Measurements from ENCODE around the gene SRRT. TPM values are rescaled to one million over a fixed set of nuclear protein-coding genes. Genes with fewer than 3 reads are reported as not detected.
A peak's percentile ranks its signal among the peaks of the same experiment; 100 is the strongest.
"Not testable (repeated sequence)": the region's sequence is repeated elsewhere in the genome, so short reads cannot be mapped to it uniquely, and the experiment has no call there.

SRRT gene
- total RNA-seq, 1 donor from 2014 or later: 70.5 TPM

GRCh38 chr7:100847360-100847759 lies 27.5 kb upstream of the SRRT start:
- no peak for DNase-seq (ENCODE audit: missing footprints)
- intact Hi-C loops (cut with DNase I): no loop called here
- ATAC-seq: no peak

DNA sequence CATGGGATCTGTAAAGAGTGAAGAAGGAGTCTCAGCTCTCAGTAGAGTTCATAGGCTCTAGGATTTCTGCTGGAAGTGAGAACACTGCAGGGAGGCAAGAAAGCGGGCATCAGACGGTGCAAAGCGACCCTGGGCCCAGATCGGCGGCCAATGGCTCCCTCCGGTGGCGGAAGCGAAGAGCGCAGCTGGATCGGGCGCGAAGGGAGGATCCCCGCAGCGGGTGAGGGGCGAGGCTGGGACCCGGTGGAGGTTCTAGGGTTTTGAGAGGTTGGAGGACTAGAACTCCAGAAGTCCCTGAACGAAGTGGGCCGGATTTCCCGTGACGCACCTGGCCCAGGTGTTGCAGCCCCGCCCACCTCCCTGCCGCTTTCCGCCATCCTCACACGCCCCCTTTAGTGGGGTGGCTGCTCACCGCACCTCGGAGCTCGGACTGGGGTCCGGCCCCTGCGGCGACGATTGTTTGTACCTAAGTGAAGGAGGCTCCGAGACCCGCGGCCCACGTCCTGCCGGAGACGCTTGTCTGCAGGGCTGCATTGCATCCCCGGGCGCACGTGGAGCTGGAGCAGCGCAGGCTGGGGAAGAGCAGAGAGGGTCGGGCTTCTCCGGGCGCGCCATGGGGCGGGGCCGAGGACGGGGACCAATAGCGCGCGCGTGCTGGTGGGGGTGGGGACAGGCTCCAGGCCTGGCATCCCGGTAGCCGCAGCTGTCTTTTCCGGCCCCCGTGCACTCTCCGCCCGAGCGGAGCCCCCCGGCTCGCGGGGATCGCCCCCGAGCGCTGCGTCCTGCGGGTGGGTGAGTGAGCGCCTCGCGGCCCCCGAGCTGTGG lies 22.6 kb upstream of the SRRT start, which contains the start of gene SLC12A9:
Gene SLC12A9, plus strand, starts transcription at position 666 of the 825 bp plus-strand sequence. CDS start 1,485 bp downstream, outside the sequence.
- intact Hi-C loops (cut with DNase I): loop anchor here (1.0 to 10.0 kb wide), 3 partner anchors 53 to 237 kb away; partner anchors contain the start of genes MOSPD3 and POP7
- ATAC-seq (peak; percentile 99), DNase-seq (ENCODE audit: missing footprints) (peak; percentile 96)

DNA sequence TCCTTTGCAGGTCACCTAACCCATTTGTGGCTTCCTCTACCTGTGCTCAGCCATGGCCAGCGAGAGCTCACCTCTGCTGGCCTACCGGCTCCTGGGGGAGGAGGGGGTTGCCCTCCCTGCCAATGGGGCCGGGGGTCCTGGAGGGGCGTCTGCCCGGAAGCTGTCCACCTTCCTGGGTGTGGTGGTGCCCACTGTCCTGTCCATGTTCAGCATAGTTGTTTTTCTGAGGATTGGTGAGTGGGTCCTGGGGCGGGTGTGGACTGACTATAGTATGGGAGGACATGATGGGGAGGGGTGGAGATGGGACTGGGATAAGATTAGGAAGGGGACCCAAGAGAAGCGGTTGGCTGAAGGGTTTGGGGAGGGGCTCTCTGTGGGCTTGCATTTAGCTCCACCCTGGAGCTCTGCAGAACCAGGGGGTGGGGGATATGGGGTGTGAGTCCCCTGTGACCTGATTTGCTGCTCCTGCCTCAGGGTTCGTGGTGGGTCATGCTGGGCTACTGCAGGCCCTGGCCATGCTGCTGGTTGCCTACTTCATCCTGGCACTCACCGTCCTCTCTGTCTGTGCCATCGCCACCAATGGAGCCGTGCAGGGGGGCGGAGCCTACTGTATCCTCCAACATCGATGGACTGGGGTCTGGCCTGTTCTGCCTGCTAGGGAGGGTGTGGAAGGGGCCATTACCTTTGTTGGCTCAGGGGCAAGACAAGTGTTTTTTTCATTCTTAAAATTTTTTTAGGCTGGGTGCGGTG lies 20.6 kb upstream of the SRRT start:
- ATAC-seq: no peak
- DNase-seq (ENCODE audit: missing footprints): peak; percentile 56
- intact Hi-C loops (cut with DNase I): loop anchor here (5.0 to 10.0 kb wide), 2 partner anchors 147 to 240 kb away; partner anchors contain the start of genes MOSPD3 and POP7

DNA sequence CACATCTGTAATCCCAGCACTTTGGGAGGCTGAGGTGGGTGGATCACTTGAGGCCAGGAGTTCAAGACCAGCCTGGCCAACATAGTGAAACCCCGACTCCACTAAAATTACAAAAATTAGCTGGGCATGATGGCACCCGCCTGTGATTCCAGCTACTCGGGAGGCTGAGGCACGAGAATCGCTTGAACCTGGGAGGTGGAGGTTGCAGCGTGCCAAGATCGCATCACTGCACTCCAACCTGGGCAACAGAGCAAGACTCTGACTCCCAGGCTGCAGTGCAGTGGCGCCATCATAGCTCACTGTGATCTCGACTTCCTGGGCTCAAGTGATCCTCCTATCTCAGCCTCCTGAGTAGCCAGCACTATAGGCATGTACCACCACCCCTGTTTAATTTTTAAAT lies 20.0 kb upstream of the SRRT start:
- intact Hi-C loops (cut with DNase I): loop anchor here (5.0 to 10.0 kb wide), 2 partner anchors 148 to 240 kb away; partner anchors contain the start of genes MOSPD3 and POP7
- DNase-seq (ENCODE audit: missing footprints): peak; percentile 3
- not testable (repeated sequence) for ATAC-seq

GRCh38 chr7:100855515-100855914 lies 19.4 kb upstream of the SRRT start:
- ATAC-seq (no peak), DNase-seq (ENCODE audit: missing footprints) (peak; percentile 35)
- intact Hi-C loops (cut with DNase I): loop anchor here (10.0 kb wide), 1 partner anchor 241 kb away; the partner anchor contains the start of gene MOSPD3

DNA sequence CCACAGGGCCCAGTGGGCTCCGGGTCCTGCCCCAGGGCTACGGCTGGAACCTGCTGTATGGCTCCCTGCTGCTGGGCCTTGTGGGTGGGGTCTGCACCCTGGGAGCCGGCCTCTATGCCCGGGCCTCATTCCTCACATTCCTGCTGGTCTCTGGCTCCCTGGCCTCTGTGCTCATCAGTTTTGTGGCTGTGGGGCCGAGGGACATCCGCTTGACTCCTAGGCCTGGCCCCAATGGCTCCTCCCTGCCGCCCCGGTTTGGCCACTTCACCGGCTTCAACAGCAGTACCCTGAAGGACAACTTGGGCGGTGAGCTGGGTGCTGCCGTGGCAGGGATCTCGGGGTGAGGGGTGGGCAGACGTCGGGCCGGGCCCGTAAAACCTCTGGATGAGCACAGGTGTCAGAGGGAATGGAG lies 18.0 kb upstream of the SRRT start:
- intact Hi-C loops (cut with DNase I): loop anchor here (10.0 kb wide), 1 partner anchor 242 kb away; the partner anchor contains the start of gene MOSPD3
- ATAC-seq (no peak), DNase-seq (ENCODE audit: missing footprints) (peak; percentile 62)

GRCh38 chr7:100859856-100860255 lies 15.0 kb upstream of the SRRT start:
- intact Hi-C loops (cut with DNase I): loop anchor here (10.0 kb wide), 1 partner anchor 245 kb away; the partner anchor contains the start of gene MOSPD3
- DNase-seq (ENCODE audit: missing footprints): no peak
- no peak for ATAC-seq

- intact Hi-C loops (cut with DNase I): no loop called here
- ATAC-seq (no peak), DNase-seq (ENCODE audit: missing footprints) (no peak)
Measured at GRCh38 chr7:100860702-100861615, 13.9 kb upstream of the SRRT start.

GRCh38 chr7:100861616-100861985 lies 13.3 kb upstream of the SRRT start:
- DNase-seq (ENCODE audit: missing footprints): no peak
- intact Hi-C loops (cut with DNase I): no loop called here
- ATAC-seq: no peak

DNA sequence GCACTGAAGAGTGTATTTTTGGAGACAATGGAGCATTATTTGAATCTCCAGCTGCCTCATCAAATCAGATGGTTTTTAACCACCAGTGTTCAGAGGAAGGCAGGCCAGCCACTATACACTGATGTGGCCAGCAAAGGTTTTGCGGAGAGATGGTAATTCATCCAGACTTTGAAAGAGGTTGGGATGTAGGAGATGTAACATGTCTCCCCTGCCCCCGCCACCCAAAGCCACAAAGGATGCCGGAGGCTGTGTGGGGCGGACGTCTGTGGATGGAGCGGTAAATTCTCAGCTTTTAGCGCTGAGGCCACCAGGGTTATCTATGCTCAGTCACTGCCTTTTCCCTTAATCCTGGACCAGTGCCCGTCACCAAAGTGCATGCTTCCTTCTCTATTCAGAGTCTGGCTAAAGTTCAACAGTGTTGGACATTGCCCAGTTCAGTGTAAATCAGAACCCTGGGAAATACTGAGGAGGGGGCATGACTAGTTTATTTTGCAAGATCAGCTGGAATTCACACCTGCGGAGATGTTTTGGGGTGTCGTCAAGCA lies 11.4 kb upstream of the SRRT start:
- intact Hi-C loops (cut with DNase I): no loop called here
- DNase-seq (ENCODE audit: missing footprints) (no peak), ATAC-seq (no peak)

GRCh38 chr7:100864263-100864845 lies 10.5 kb upstream of the SRRT start:
- no peak for ATAC-seq
- DNase-seq (ENCODE audit: missing footprints): no peak
- intact Hi-C loops (cut with DNase I): no loop called here

DNA sequence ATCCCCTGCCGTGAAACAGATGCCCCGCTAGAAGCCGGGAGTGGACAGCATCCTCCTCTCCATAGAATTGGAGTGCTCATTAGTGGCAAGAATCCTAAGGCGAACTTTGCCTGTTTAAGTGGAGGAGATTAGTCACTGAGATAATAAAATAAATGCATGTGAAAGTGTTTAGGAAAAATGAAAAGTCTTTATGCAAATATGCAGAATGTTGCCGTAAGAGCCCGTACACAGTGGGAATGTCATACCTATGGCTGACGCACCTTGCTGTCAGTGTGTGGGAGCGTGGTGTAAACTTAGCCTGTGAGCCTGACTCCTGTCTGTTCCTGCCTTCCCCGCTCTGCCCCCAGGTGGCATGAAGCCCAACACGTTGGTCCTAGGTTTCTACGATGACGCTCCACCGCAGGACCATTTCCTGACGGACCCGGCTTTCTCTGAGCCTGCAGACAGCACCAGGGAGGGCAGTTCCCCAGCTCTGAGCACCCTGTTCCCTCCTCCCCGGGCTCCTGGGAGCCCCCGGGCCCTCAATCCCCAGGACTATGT lies 9.5 kb upstream of the SRRT start:
- intact Hi-C loops (cut with DNase I): no loop called here
- no peak for ATAC-seq
- DNase-seq (ENCODE audit: missing footprints): no peak

DNA sequence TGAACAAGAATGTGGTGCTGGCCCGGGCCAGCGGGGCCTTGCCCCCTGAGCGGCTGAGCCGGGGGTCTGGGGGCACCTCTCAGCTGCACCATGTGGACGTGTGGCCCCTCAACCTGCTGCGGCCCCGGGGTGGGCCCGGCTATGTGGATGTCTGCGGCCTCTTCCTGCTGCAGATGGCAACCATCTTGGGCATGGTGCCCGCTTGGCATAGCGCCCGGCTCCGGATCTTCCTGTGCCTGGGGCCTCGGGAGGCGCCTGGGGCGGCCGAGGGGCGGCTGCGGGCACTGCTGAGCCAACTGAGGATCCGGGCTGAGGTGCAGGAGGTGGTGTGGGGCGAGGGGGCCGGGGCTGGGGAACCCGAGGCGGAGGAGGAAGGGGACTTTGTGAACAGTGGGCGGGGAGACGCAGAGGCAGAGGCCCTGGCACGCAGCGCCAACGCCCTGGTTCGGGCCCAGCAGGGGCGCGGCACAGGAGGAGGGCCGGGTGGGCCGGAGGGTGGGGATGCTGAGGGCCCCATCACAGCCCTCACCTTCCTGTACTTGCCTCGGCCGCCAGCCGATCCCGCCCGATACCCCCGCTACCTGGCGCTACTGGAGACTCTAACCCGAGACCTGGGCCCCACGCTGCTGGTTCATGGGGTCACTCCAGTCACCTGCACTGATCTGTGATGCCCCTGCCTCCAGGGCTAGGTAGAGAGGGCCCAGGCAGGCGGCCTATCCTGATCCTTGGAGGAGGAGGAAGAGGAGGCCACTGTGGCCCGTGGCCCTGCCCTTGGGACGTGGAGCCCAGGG lies 8.8 kb upstream of the SRRT start:
- peak; percentile 15 for ATAC-seq
- peak; percentile 91 for DNase-seq (ENCODE audit: missing footprints)
- intact Hi-C loops (cut with DNase I): no loop called here

DNA sequence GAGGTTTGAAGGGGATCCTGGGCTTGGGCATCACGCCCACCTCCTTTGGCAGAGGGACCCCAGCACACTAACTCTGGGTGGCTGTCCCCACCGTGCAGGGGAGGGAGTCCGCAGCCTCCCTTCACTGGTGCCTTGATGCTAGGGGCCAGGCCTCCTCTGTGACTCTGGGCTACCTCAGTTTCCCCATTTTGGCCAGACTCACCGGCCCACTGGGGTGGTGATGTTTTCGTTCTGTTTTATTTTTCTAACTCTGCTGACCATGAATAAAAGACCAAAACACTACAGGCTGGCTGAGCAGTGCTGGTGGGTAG lies 8.2 kb upstream of the SRRT start:
- intact Hi-C loops (cut with DNase I): no loop called here
- ATAC-seq (peak; percentile 9), DNase-seq (ENCODE audit: missing footprints) (no peak)

DNA sequence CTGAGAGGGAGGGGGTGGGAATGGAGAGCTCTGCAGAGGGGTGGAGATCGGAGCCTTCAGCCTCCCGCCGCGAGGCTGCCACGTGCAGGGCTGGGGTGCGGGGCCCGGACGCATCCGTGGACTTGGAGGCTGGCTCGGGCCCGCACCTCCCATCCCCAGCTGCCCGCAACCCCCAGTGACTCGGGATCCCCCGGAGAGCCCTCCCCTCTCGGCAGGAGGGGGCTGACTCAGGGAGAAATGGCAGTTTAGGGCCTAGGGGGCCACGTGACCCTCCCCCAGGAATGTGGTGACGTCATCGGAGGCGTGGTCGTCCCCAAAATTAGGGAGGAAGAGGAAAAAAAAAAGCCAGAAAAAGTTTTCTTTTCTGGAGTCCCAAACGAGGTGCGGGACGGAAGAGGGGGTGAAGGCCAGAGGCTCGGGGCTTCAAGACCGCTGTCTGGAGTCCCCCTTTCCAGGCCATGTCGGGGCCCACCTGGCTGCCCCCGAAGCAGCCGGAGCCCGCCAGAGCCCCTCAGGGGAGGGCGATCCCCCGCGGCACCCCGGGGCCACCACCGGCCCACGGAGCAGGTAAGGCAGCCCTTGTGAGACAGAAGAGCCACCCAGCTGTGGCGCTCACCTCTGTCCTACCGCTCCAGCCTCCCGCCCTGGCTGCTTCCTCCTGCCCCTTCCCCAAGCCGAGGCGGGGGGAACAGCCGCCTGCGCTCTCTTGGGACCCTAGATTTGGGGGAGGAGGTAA lies 7.7 kb upstream of the SRRT start, which contains the start of gene TRIP6:
Gene TRIP6, plus strand, starts transcription at position 348 of the 736 bp plus-strand sequence. Its CDS starts 111 bp downstream, at position 459.
- intact Hi-C loops (cut with DNase I): no loop called here
- ATAC-seq (peak; percentile 76), DNase-seq (ENCODE audit: missing footprints) (peak; percentile 90)

GRCh38 chr7:100867776-100868485 lies 7.0 kb upstream of the SRRT start:
- ATAC-seq (peak; percentile 0), DNase-seq (ENCODE audit: missing footprints) (peak; percentile 48)
- intact Hi-C loops (cut with DNase I): no loop called here
